OCI-M1 (cell line): Measurements from ENCODE around the gene TWF1.

Experiments
- DNase-seq: peaks from one replicate; lab custom pipeline; 2025; lab: John Stamatoyannopoulos, UW

TWF1 gene

GRCh38 chr12:43805860-43806736, at the start of gene TWF1:
TSS of gene TWF1 (minus strand) at chr12:43806317. CDS start at chr12:43806245, 72 bp downstream.
- peak; percentile 85 for DNase-seq

GRCh38 chr12:43852744-43853143, 46.6 kb upstream of the TWF1 start:
- DNase-seq = no peak

- no peak for DNase-seq
These were observed 42.7 kb upstream of the TWF1 start for GRCh38 chr12:43848786-43849185.

- no peak for DNase-seq
These were observed 42.0 kb upstream of the TWF1 start for GRCh38 chr12:43848226-43848507.

- DNase-seq = peak; percentile 67
These were observed 41.5 kb upstream of the TWF1 start for GRCh38 chr12:43847425-43848225.

GRCh38 chr12:43842259-43842658, 36.1 kb upstream of the TWF1 start:
- DNase-seq = no peak

GRCh38 chr12:43841253-43841652, 35.1 kb upstream of the TWF1 start:
- DNase-seq = no peak

- no peak for DNase-seq
These were observed 34.2 kb upstream of the TWF1 start for GRCh38 chr12:43840338-43840737.

- DNase-seq = peak; percentile 59
These were observed 30.4 kb upstream of the TWF1 start for GRCh38 chr12:43836475-43836989.

- peak; percentile 71 for DNase-seq
These were observed 29.7 kb upstream of the TWF1 start, which contains the start of gene TMEM117 for GRCh38 chr12:43835656-43836474. TSS of gene TMEM117 (plus strand) at chr12:43836081.

GRCh38 chr12:43835264-43835655, 29.1 kb upstream of the TWF1 start:
- no peak for DNase-seq

- DNase-seq = no peak
These were observed 26.5 kb upstream of the TWF1 start for GRCh38 chr12:43832463-43833168.

GRCh38 chr12:43827093-43827492, 21.0 kb upstream of the TWF1 start:
- DNase-seq = no peak

GRCh38 chr12:43826681-43827080, 20.6 kb upstream of the TWF1 start:
- DNase-seq = no peak

- DNase-seq = no peak
These were observed 18.2 kb upstream of the TWF1 start for GRCh38 chr12:43824207-43824775.

GRCh38 chr12:43816168-43816567, 10.1 kb upstream of the TWF1 start:
- no peak for DNase-seq

GRCh38 chr12:43815416-43815815, 9.3 kb upstream of the TWF1 start:
- no peak for DNase-seq

- DNase-seq = no peak
These were observed 6.8 kb upstream of the TWF1 start for GRCh38 chr12:43812926-43813325.

- DNase-seq = no peak
These were observed 5.9 kb upstream of the TWF1 start for GRCh38 chr12:43812057-43812456.

- DNase-seq = no peak
These were observed 1.3 kb upstream of the TWF1 start for GRCh38 chr12:43807386-43807785.

- no peak for DNase-seq
These were observed 588 bp upstream of the TWF1 start for GRCh38 chr12:43806737-43807072.
